WTC11 (cell line): ENCODE results near the gene ZFYVE28. TPM values are rescaled to one million over a fixed set of nuclear protein-coding genes. Genes with fewer than 3 reads are reported as not detected.

Source experiments
- ATAC-seq: fragments of 200-7000 bp; cut with Tn5 transposase; 2 replicates; pipeline ENCODE4 v1.10.0; 2021; ENCODE audit warnings: mild to moderate bottlenecking, moderate library complexity
- CTCF ChIA-PET: fragments of 300-600 bp; sonication (Branson Sonifier 250); formaldehyde crosslinking; loops from one replicate; lab custom pipeline; 2021; ENCODE audit warnings: antibody characterized with exemption; lab: Charles Lee
- POLR2A ChIA-PET: fragments of 350-600 bp; sonication (Branson Sonifier 250); formaldehyde crosslinking; loops from one replicate; lab custom pipeline; 2021; ENCODE audit warnings: antibody characterized with exemption; lab: Charles Lee
- DNase-seq: peaks from one replicate; pipeline ENCODE4 v3.0.0; 2021; ENCODE audit warnings: low spot score
- H3K27ac Mint-ChIP-seq: 2 replicates; pipeline ENCODE4 v1.8.0; 2021; ENCODE audit warnings: mixed read lengths
- H3K27me3 Mint-ChIP-seq: 2 replicates; pipeline ENCODE4 v1.8.0; 2021; ENCODE audit warnings: low read depth, mild to moderate bottlenecking, moderate library complexity, mixed read lengths
- H3K36me3 Mint-ChIP-seq: 2 replicates; pipeline ENCODE4 v1.8.0; 2021; ENCODE audit warnings: mixed read lengths
- H3K4me1 Mint-ChIP-seq: 2 replicates; pipeline ENCODE4 v1.8.0; 2022; ENCODE audit warnings: mixed read lengths
- H3K4me3 Mint-ChIP-seq: 2 replicates; pipeline ENCODE4 v1.8.0; 2021; ENCODE audit warnings: mild to moderate bottlenecking, moderate library complexity, mixed read lengths
- H3K9me3 Mint-ChIP-seq: 2 replicates; pipeline ENCODE4 v1.8.0; 2021; ENCODE audit warnings: mixed read lengths
- ARID4B ChIP-seq: sonication (generic); formaldehyde crosslinking; IDR thresholded peaks from 2 replicates; pipeline ENCODE4 v1.8.0; 2023; ENCODE audit warnings: missing genetic modification reagents, mild to moderate bottlenecking, borderline replicate concordance
- FOXP1 ChIP-seq: sonication (generic); formaldehyde crosslinking; IDR thresholded peaks from 2 replicates; pipeline ENCODE4 v1.8.0; 2022; ENCODE audit warnings: missing genetic modification reagents, mild to moderate bottlenecking, moderate library complexity, borderline replicate concordance
- HMGA2 ChIP-seq: fragments of 250-450 bp; sonication (Bioruptor Pico); IDR thresholded peaks from 2 replicates; pipeline ENCODE4 v1.4.0; 2021; ENCODE audit warnings: mild to moderate bottlenecking, moderate library complexity
- NFATC4 ChIP-seq: fragments of 250-450 bp; sonication (Bioruptor Pico); IDR thresholded peaks from 2 replicates; pipeline ENCODE4 v1.9.0; 2021; ENCODE audit warnings: mild to moderate bottlenecking
- NFYB ChIP-seq: sonication (generic); formaldehyde crosslinking; conservative IDR thresholded peaks from 2 replicates; pipeline ENCODE4 v1.8.0; 2022; ENCODE audit warnings: low read depth, missing genetic modification reagents
- NR3C1 ChIP-seq: sonication (generic); formaldehyde crosslinking; conservative IDR thresholded peaks from 2 replicates; pipeline ENCODE4 v1.8.1; 2023; ENCODE audit warnings: low read depth, mild to moderate bottlenecking, missing genetic modification reagents
- PREB ChIP-seq: sonication (generic); formaldehyde crosslinking; IDR thresholded peaks from 2 replicates; pipeline ENCODE4 v1.8.1; 2022; ENCODE audit warnings: mild to moderate bottlenecking, missing genetic modification reagents, moderate library complexity, borderline replicate concordance
- RELA ChIP-seq: sonication (generic); formaldehyde crosslinking; IDR thresholded peaks from 2 replicates; pipeline ENCODE4 v1.8.1; 2022; ENCODE audit warnings: missing genetic modification reagents, mild to moderate bottlenecking, borderline replicate concordance
- TEAD1 ChIP-seq: sonication (generic); formaldehyde crosslinking; IDR thresholded peaks from 2 replicates; pipeline ENCODE4 v1.8.0; 2022; ENCODE audit warnings: mild to moderate bottlenecking, missing genetic modification reagents
- ZNF138 ChIP-seq: sonication (generic); formaldehyde crosslinking; conservative IDR thresholded peaks from 2 replicates; pipeline ENCODE4 v1.8.1; 2022; ENCODE audit warnings: mild to moderate bottlenecking, moderate library complexity, missing genetic modification reagents
- ZNF263 ChIP-seq: sonication (generic); formaldehyde crosslinking; IDR thresholded peaks from 2 replicates; pipeline ENCODE4 v1.8.1; 2022; ENCODE audit warnings: low read depth, mild to moderate bottlenecking, moderate library complexity, missing genetic modification reagents
- ZNF396 ChIP-seq: fragments of 250-450 bp; sonication (Bioruptor Pico); IDR thresholded peaks from 2 replicates; pipeline ENCODE4 v1.8.0; 2021; ENCODE audit warnings: mild to moderate bottlenecking, moderate library complexity, borderline replicate concordance
- ZNF423 ChIP-seq: fragments of 250-450 bp; sonication (Bioruptor Pico); IDR thresholded peaks from 2 replicates; pipeline ENCODE4 v2.1.2; 2022; ENCODE audit warnings: mild to moderate bottlenecking, moderate library complexity
- ZSCAN18 ChIP-seq: fragments of 250-450 bp; sonication (Bioruptor Pico); IDR thresholded peaks from 2 replicates; pipeline ENCODE4 v2.1.2; 2022; ENCODE audit warnings: mild to moderate bottlenecking, moderate library complexity
- total RNA-seq: library from RNA; stranded (reverse); gene quantifications from 3 replicates; pipeline ENCODE4 v1.2.3, GENCODE V29; 2021
- TF ChIP-seq, protein P1 (sequence below): sonication (generic); formaldehyde crosslinking; IDR thresholded peaks from 2 replicates; pipeline ENCODE4 v1.8.0; 2022; ENCODE audit warnings: missing genetic modification reagents
- TF ChIP-seq, protein P2 (sequence below): sonication (generic); formaldehyde crosslinking; IDR thresholded peaks from 2 replicates; pipeline ENCODE4 v1.8.0; 2022; ENCODE audit warnings: mild to moderate bottlenecking, missing genetic modification reagents
- TF ChIP-seq, protein P3 (sequence below): fragments of 250-450 bp; sonication (Bioruptor Pico); IDR thresholded peaks from 2 replicates; pipeline ENCODE4 v1.9.0; 2021; ENCODE audit warnings: mild to moderate bottlenecking, borderline replicate concordance
- TF ChIP-seq, protein P4 (sequence below): sonication (generic); formaldehyde crosslinking; IDR thresholded peaks from 2 replicates; pipeline ENCODE4 v1.8.1; 2023; ENCODE audit warnings: mild to moderate bottlenecking, missing genetic modification reagents, moderate library complexity
- TF ChIP-seq, protein P5 (sequence below): sonication (generic); formaldehyde crosslinking; IDR thresholded peaks from 2 replicates; pipeline ENCODE4 v1.8.1; 2023; ENCODE audit warnings: mild to moderate bottlenecking, missing genetic modification reagents, moderate library complexity

ZFYVE28 gene
- total RNA-seq, 1 experiment from 2014 or later: 7.8 TPM

GRCh38 chr4:2280531-2281300, 137.7 kb downstream of the ZFYVE28 start:
- ChIA-PET CTCF (no interaction called here), POLR2A (no interaction called here)

More at GRCh38 chr4:2280531-2281300, 137.7 kb downstream of the ZFYVE28 start:
- no peak for TF ChIP-seq ZNF138 (CRISPR knock-in tag)
- TF ChIP-seq PREB (CRISPR knock-in tag): no peak
- TF ChIP-seq FOXP1 (CRISPR knock-in tag): no peak
- TF ChIP-seq TEAD1 (CRISPR knock-in tag): no peak
- TF ChIP-seq HMGA2 (CRISPR knock-in tag): no peak
- no peak for TF ChIP-seq RELA (CRISPR knock-in tag)
- TF ChIP-seq NFYB: no peak
- TF ChIP-seq, protein P1, sequence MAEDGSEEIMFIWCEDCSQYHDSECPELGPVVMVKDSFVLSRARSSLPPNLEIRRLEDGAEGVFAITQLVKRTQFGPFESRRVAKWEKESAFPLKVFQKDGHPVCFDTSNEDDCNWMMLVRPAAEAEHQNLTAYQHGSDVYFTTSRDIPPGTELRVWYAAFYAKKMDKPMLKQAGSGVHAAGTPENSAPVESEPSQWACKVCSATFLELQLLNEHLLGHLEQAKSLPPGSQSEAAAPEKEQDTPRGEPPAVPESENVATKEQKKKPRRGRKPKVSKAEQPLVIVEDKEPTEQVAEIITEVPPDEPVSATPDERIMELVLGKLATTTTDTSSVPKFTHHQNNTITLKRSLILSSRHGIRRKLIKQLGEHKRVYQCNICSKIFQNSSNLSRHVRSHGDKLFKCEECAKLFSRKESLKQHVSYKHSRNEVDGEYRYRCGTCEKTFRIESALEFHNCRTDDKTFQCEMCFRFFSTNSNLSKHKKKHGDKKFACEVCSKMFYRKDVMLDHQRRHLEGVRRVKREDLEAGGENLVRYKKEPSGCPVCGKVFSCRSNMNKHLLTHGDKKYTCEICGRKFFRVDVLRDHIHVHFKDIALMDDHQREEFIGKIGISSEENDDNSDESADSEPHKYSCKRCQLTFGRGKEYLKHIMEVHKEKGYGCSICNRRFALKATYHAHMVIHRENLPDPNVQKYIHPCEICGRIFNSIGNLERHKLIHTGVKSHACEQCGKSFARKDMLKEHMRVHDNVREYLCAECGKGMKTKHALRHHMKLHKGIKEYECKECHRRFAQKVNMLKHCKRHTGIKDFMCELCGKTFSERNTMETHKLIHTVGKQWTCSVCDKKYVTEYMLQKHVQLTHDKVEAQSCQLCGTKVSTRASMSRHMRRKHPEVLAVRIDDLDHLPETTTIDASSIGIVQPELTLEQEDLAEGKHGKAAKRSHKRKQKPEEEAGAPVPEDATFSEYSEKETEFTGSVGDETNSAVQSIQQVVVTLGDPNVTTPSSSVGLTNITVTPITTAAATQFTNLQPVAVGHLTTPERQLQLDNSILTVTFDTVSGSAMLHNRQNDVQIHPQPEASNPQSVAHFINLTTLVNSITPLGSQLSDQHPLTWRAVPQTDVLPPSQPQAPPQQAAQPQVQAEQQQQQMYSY: no peak
- TF ChIP-seq ZNF263: no peak
- TF ChIP-seq, protein P2, sequence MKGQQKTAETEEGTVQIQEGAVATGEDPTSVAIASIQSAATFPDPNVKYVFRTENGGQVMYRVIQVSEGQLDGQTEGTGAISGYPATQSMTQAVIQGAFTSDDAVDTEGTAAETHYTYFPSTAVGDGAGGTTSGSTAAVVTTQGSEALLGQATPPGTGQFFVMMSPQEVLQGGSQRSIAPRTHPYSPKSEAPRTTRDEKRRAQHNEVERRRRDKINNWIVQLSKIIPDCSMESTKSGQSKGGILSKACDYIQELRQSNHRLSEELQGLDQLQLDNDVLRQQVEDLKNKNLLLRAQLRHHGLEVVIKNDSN (CRISPR knock-in tag): no peak
- TF ChIP-seq, protein P3, sequence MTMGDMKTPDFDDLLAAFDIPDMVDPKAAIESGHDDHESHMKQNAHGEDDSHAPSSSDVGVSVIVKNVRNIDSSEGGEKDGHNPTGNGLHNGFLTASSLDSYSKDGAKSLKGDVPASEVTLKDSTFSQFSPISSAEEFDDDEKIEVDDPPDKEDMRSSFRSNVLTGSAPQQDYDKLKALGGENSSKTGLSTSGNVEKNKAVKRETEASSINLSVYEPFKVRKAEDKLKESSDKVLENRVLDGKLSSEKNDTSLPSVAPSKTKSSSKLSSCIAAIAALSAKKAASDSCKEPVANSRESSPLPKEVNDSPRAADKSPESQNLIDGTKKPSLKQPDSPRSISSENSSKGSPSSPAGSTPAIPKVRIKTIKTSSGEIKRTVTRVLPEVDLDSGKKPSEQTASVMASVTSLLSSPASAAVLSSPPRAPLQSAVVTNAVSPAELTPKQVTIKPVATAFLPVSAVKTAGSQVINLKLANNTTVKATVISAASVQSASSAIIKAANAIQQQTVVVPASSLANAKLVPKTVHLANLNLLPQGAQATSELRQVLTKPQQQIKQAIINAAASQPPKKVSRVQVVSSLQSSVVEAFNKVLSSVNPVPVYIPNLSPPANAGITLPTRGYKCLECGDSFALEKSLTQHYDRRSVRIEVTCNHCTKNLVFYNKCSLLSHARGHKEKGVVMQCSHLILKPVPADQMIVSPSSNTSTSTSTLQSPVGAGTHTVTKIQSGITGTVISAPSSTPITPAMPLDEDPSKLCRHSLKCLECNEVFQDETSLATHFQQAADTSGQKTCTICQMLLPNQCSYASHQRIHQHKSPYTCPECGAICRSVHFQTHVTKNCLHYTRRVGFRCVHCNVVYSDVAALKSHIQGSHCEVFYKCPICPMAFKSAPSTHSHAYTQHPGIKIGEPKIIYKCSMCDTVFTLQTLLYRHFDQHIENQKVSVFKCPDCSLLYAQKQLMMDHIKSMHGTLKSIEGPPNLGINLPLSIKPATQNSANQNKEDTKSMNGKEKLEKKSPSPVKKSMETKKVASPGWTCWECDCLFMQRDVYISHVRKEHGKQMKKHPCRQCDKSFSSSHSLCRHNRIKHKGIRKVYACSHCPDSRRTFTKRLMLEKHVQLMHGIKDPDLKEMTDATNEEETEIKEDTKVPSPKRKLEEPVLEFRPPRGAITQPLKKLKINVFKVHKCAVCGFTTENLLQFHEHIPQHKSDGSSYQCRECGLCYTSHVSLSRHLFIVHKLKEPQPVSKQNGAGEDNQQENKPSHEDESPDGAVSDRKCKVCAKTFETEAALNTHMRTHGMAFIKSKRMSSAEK: no peak
- no peak for TF ChIP-seq NR3C1 (CRISPR knock-in tag)
- TF ChIP-seq NFATC4 (CRISPR knock-in tag): no peak
- TF ChIP-seq, protein P4, sequence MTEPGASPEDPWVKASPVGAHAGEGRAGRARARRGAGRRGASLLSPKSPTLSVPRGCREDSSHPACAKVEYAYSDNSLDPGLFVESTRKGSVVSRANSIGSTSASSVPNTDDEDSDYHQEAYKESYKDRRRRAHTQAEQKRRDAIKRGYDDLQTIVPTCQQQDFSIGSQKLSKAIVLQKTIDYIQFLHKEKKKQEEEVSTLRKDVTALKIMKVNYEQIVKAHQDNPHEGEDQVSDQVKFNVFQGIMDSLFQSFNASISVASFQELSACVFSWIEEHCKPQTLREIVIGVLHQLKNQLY (CRISPR knock-in tag): no peak
- TF ChIP-seq ZNF423 (CRISPR knock-in tag): no peak
- TF ChIP-seq, protein P5, sequence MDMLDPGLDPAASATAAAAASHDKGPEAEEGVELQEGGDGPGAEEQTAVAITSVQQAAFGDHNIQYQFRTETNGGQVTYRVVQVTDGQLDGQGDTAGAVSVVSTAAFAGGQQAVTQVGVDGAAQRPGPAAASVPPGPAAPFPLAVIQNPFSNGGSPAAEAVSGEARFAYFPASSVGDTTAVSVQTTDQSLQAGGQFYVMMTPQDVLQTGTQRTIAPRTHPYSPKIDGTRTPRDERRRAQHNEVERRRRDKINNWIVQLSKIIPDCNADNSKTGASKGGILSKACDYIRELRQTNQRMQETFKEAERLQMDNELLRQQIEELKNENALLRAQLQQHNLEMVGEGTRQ (CRISPR knock-in tag): no peak
- no peak for TF ChIP-seq ARID4B (CRISPR knock-in tag)
- TF ChIP-seq ZNF396: no peak
- no peak for TF ChIP-seq ZSCAN18 (CRISPR knock-in tag)
- TF ChIP-seq, all 79 proteins: peak for 0
- no peak for DNase-seq
- Mint-ChIP-seq H3K4me1 (no peaks in the 10 kb centered on the region), H3K9me3 (no peaks in the 10 kb centered on the region), H3K36me3 (no peaks in the 10 kb centered on the region), H3K27ac (no peak overlapping the region), H3K4me3 (no peak overlapping the region), H3K27me3 (no peaks in the 10 kb centered on the region; the same call in 1 of the 2 replicates)
- no peak for ATAC-seq
